GM18508 (cell line): ENCODE data around the gene RAB3IP.
"Not testable (repeated sequence)": the region's sequence is repeated elsewhere in the genome, so short reads cannot be mapped to it uniquely, and the experiment has no call there.

Experiments
- ATAC-seq: cut with Tn5 transposase; IDR thresholded peaks from one replicate; pipeline ENCODE4 v1.9.1; 2021; ENCODE audit warnings: moderate number of reproducible peaks; ENCODE audit not compliant: insufficient read depth, unreplicated experiment

Gene RAB3IP

DNA sequence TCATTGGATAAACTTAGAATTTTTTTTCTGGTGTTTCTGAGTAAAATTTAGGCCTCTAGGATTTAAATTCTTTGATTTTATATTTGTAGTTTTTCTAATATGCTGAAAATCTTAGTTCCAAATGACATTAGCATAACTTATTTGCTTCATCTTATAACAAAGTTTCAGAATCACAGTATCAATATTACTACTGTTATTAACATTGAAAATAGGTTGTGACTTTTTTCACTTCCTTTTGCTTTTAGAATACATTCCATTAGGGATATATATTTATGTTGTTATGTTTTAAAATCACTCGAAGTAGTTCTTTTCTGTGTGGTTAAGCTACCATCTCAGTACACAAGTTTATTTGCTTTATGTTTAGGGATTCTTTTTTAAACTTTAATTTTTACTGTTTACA lies 12.8 kb downstream of the RAB3IP start:
- no peak for ATAC-seq

DNA sequence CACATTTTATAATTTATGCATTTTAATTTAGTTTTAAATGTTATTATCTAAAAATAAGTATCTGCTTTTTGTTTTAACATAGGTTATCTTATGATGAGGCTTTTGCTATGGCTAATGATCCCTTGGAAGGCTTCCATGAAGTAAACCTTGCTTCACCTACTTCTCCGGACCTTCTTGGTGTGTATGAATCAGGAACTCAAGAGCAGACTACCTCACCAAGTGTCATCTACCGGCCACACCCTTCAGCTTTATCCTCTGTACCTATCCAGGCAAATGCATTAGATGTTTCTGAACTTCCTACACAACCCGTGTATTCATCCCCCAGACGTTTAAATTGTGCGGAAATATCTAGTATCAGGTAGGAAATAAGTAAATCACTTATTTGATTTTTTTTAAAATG lies 16.6 kb downstream of the RAB3IP start:
- ATAC-seq: no peak

DNA sequence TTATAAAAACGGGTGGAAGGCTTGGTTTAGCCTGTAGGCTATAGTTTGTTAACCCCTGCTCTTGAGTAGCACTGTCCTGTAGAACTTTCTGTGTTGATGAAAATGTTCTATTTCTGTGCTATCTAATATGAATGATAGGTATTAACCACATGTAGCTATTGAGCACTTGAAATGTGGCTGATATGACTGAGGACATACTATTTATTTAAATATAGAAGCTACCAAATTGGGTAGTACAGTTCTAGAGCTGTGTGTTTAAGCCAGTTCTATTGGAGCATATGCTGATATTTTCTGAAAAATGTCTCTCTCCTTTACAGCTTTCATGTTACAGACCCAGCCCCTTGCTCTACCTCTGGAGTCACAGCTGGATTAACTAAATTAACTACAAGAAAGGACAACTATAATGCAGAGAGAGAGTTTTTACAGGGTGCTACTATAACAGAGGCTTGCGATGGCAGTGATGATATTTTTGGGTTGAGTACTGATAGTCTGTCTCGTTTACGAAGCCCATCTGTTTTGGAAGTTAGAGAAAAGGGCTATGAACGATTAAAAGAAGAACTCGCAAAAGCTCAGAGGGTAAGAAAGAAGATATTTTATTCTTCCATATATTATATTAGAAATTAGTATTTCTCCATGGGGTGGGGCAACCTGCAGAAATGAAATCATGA lies 17.6 kb downstream of the RAB3IP start:
- ATAC-seq: no peak

DNA sequence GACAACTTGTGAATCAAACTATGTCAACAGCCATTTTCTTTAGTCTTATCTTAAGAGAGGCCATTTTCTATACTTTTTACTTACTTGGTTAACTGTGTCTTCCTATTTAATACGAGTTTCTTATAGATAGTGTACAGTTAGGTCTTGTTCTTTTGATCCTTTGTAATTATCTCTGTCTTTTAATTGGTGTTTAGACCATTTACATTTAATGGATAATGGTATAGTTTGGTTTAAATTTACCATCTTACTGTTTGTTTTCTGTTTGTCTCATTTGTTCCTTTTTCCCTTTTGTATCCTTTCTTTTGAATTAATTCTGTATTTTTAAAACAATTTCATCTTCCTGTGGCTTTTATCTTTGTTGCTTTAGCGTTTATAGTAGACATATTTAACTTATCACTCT lies 19.4 kb downstream of the RAB3IP start:
- no peak for ATAC-seq

DNA sequence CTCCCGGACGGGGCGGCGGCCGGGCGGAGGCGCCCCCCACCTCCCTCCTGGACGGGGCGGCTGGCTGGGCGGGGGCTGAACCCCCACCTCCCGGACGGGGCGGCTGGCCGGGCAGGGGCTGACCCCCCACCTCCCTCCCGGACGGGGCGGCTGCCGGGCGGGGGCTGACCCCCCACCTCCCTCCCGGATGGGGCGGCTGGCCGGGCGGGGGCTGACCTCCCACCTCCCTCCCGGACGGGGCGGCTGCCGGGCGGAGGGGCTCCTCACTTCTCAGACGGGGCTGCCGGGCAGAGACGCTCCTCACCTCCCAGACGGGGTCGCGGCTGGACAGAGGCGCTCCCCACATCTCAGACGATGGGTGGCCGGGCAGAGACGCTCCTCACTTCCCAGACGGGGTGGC lies 20.9 kb downstream of the RAB3IP start:
- ATAC-seq: not testable (repeated sequence)

DNA sequence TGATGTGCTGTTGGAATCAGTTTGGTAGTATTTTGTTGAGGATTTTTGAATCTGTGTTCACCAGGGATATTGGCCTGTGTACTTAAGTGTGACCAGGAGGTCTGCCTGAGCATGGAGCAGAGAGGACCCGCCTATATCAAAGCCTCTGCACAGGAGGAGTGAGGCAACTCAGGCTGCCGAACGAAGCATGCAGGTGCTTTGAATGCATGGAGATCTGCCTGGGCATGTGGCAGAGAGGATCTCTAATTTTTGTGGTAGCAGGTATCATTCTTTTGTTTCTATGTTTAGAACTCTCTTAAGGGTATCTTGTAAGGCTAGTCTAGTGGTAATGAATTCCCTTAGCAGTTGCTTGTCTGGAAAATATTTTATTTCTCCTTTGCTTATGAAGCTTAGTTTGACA lies 26.9 kb downstream of the RAB3IP start:
- ATAC-seq: no peak

DNA sequence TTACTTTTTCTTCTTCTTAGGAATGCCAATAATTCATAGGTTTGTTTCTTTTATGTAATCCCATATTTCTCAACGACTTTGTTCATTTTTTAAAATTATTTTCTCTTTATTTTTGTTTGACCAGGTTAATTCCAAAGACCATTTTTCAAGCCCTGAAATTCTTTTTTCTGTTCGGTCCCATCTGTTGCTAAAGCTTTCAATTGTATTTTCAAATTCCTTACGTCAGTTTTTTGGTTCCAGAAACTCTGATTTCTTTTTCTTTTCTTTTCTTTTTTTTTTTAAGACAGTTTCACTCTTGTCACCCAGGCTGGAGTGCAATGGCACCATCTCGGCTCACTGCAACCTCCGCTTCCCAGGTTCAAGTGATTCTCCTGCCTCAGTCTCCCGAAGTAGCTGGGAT lies 27.6 kb downstream of the RAB3IP start:
- no peak for ATAC-seq

DNA sequence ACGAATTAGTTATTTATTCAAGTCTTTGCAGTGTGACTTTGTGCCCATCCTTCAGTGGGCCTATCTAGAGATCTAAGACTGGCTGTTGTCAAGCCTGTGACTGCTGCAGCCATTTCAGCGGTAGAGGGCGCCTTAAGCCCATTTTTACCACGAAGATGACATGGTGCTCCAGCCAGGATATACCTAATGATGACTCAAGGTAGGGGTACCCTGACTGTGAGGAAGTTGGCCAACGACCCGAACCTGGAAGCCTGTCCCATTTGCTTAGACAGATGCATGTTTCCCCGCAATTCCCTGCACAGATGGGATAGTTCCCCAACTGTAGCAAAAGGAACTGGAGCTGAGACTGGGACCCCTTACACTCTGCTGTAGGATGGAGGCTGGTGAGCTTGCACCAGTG lies 41.3 kb downstream of the RAB3IP start:
- ATAC-seq: no peak

DNA sequence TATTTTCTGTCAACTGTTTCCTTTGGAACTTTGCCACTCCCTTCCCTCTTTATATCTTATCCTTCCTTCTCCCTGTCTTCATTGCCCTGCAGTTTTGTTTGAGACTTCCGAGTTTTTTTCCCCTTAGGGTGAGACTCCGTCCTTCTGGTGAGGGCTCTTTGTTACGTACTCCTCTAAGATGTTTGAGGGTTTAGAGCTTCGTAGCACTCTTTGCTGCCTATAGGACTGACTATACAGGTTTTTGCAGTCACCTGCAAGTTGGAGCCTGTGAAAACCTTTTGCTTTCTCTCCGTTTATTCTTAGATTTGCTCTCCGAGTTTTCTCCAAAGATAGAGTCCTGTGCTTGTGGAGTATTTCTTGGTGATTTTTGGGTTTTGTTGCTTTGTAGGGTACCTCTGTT lies 44.7 kb downstream of the RAB3IP start:
- no peak for ATAC-seq

DNA sequence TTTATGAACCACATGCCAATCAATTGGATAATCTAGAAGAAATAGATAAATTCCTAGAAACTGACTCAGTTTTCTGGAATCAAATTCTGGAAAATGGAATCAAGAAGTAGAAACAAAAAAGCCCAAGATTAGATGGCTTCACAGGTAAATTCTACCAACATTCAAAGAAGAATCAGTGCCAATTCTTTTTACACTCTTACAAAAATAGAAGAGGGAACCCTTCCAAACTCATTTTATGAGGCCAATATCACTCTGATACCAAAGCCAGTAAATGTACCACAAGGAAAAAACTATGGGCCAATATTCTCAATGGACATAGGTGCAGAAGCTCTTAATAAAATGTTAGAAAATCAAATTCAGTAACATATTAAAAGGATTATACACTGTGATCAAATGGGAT lies 50.7 kb downstream of the RAB3IP start:
- ATAC-seq: no peak

DNA sequence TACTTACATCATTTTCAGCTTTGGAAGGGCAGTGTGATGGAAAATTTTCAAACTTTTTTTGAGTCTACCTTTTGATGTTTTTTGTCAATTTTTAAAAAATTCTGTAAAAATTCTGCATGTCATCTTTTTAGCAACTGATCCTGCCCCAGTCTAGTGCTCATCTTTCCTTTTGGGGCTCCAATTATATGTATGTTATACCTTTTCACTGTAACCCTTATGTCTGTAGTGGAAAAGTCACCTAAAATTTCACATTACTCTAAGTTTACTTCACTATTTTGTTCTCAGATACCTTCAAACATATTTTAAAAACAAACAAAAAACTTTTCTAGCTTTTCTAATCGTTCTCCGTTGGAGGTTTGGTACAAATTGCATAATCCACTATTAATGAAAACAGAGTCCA lies 53.9 kb downstream of the RAB3IP start:
- ATAC-seq: no peak

DNA sequence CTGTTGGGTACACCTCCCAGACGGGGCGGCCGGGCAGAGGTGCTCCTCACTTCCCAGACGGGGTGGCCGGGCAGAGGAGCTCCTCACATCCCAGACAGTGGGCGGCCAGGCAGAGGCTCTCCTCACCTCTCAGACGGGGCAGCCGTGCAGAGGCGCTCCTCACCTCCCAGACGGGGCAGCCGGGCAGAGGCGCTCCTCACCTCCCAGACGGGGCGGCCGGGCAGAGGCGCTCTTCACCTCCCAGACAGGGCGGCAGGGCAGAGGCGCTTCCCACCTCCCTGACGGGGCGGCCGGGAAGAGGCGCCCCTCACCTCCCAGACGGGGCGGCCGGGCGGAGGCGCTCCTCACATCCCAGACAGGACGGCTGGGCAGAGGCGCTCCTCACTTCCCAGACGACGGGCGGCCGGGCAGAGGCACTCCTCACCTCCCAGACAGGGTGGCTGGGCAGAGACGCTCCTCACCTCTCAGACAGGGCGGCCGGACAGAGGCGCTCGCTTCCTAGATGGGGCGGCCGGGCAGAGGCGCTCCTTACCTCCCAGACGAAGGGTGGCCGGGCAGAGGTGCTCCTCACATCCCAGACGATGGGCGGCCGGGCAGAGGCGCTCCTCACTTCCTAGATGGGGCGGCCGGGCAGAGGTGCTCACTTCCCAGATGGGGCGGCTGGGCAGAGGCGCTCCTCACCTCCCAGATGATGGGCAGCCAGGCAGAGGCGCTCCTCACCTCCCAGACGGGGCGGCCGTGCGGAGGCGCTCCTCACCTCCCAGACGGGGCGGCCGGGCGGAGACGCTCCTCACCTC lies 68.6 kb downstream of the RAB3IP start:
- not testable (repeated sequence) for ATAC-seq

DNA sequence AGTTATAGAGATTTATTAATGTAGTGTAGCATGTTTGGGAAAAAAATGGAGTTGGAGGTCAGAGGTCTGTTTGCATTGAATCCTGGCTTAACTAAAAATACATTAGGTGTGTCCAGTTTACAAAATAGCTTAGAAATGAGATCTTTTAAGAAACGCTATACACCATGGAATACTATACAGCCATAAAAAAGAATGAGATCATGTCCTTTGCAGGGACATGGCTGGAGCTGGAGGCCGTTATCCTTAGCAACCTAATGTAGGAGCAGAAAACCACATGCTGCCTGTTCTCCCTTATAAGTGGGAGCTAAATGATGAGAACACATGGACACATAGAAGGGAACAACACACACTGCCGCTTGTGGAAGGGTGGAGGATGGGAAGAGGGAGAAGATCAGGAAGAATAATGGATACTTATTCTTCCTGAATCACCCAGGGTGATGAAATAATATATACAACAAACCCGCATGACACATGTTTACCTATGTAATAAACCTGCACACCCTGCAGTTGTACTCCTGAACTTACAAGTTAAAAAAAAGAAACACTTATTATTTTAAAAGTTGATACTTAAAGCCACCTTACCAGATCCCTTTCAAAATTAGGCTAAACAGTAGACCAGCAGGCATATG lies 72.3 kb downstream of the RAB3IP start:
- no peak for ATAC-seq

DNA sequence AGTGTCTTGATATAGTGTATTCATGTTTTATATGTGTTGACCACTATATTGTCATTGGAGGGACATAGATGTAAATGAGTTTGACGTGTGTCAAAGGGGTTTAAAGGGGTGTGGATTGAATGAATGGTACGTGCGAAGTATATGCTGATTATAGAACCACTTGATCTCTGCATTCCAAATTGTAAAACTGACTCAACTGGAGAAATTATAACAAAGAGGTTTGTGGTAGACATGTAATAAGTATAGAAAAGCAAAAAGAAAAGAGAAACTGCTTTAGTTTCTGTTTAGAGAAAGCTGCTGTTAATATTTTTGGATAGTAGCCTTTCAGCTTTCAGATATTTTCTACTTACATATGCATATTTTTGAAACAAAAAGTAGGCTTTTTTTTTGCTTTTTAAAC lies 77.4 kb downstream of the RAB3IP start:
- ATAC-seq: no peak

DNA sequence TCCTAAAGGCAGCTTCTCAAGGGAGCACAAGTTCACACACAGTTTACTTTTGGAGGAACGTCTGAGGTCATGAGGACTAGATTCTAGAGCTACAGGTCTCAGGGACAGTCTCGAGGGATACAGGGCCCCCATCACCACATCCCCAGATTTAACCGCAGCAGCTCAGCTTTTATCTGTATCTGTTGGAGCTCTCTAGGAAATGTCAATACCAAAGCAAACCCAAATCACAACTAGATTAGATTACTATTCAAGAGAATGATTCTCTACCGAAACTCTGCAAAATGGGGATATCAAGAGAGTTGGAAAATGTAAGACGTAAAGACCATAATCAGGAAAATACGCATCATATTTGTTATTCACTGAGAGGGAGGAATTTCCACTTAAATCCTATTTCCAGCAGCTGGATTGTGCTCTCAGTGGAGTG lies 82.4 kb downstream of the RAB3IP start:
- no peak for ATAC-seq

DNA sequence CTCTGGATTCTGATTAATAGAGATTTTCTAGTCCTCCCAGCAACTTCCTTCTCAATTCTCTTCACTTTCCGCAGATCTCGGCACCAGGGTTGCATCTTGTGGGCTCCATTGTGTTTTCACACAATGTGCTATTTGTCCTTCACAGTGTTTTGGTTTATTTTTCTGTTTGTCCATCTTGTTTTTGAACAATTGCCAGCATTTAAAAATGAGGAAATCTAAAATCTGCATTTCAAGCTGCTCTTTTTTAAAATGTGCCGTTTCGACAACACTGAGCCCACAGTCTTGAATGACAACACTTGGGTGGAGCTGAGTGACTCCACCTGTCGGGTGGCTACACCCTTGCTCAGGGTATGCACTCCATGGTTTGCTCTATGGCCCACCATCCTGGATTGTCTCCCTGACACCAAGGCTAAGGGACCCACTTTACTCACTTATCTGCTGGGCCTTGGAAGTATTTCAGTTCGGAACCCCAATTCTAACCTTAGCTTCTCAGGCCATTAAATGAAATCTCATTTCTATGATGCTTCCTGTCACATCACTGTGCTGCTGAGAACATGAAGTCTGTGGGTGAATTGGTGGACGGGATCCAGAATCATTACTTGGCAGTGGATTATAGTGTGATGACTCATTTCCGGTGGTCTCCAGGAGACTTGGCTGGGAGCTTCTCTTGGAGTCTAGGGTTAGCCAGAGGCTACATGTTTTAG lies 82.9 kb downstream of the RAB3IP start:
- ATAC-seq: no peak

DNA sequence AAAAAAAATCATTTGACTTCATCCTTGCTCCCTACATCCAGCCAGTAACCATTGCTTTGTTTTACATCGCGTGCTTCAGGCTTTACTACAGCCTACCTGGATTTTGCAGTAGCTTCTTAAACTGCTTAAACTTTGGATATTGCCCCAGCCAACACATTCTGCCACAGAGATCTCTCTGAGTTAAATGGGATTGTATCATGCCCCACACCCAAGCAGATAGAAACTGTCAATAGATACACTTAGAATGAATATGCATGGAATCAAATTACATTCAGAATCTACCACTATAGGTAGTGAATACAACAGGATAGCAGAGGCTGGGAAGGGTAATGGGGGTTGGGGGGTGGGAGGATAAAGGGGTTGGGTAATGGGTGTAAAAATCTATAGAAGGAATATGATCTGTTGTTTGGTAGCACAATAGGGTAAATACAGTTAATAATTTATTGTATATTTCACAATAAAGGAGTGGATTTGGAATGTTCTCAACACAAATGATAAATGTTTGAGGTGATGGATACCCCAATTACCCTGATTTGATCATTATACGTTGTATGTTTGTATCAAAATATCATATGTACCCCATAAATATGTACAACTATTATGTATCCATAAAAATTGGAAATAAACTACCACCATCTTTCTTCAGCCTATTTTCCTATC lies 83.7 kb downstream of the RAB3IP start:
- no peak for ATAC-seq

DNA sequence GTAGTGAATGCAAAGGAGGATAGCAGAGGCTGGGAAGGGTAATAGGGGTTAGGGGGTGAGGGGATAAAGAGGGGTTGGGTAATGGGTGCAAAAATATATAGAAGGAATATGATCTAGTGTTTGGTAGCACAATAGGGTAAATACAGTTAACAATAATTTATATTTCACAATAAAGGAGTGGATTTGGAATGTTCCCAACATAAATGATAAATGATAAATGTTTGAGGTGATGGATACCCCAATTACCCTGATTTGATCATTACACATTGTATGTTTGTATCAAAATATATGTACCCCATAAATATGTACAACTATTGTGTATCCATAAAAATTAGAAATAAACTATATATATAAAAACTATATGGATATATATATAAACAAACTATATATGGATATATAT lies 85.4 kb downstream of the RAB3IP start:
- no peak for ATAC-seq

DNA sequence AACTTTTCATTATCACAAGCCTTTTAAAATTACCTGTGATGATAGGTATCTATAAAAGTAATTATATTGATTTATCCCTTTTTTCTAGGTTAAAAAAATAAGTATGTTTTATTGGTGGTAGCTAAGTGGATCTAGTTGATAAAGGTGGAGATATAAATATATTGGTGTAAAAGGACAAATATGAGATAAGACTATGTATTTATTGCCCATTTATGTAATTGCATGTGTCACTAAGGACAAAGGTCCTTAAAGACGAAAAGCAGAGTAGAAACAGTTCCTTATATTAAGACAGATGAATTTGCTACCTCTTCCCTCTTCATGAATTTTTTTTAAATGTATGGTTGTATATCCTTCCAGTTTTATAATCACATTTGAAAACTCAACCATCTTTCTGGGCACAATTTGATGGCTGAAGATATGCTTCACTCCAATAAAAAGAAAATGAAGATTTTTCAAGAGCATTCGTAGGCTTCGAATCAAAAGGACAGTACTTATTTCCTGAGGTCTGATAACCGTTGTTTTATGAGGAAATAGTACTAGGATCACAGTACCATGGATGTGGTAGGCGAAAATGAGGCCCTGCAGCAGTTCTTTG lies 86.4 kb downstream of the RAB3IP start, which contains the start of gene MYRFL:
Gene MYRFL, plus strand, starts transcription at position 262 of the 595 bp plus-strand sequence. Its CDS starts 291 bp downstream, at position 553.
- no peak for ATAC-seq

DNA sequence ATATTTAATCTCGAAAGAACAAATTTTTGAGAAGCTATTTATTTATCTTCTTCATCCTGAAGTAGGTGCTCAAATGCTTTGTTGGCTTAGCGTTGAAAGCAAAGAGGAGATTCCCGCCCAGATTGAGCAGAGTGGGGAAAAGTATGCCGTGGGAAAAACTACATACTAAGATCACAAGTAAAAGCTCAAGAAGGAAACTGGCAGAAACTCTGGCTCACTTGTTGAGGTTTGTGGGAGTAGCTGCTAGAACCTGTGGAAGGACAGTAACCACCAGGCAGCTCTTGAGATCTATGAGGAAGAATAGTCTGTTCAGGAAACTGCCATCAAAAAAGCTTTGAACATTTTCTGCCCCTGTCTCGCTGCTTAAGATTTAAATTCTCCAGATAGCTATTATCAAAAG lies 90.2 kb downstream of the RAB3IP start:
- no peak for ATAC-seq
